WTC11 (cell line): Measurements from ENCODE around the gene EMC8.

Source experiments
- CTCF ChIP-seq: fragments of 200-600 bp; IDR thresholded peaks from 2 replicates; pipeline ENCODE4 v1.8.0; 2022; ENCODE audit warnings: antibody characterized with exemption
- E2F5 ChIP-seq: sonication (generic); formaldehyde crosslinking; IDR thresholded peaks from 2 replicates; pipeline ENCODE4 v1.8.1; 2022; ENCODE audit warnings: mild to moderate bottlenecking, moderate library complexity, missing genetic modification reagents
- EMX1 ChIP-seq: fragments of 250-450 bp; sonication (Bioruptor Pico); IDR thresholded peaks from 2 replicates; pipeline ENCODE4 v1.8.0; 2021; ENCODE audit warnings: mild to moderate bottlenecking
- JUN ChIP-seq: sonication (generic); formaldehyde crosslinking; IDR thresholded peaks from 2 replicates; pipeline ENCODE4 v1.8.0; 2023; ENCODE audit warnings: mild to moderate bottlenecking, missing genetic modification reagents
- MAX ChIP-seq: sonication (generic); formaldehyde crosslinking; IDR thresholded peaks from 2 replicates; pipeline ENCODE4 v1.8.0; 2022; ENCODE audit warnings: mild to moderate bottlenecking, missing genetic modification reagents
- NFYB ChIP-seq: sonication (generic); formaldehyde crosslinking; conservative IDR thresholded peaks from 2 replicates; pipeline ENCODE4 v1.8.0; 2022; ENCODE audit warnings: low read depth, missing genetic modification reagents
- PRDM15 ChIP-seq: sonication (generic); formaldehyde crosslinking; IDR thresholded peaks from 2 replicates; pipeline ENCODE4 v1.8.0; 2022; ENCODE audit warnings: missing genetic modification reagents
- SMAD4 ChIP-seq: sonication (generic); formaldehyde crosslinking; IDR thresholded peaks from 2 replicates; pipeline ENCODE4 v1.8.0; 2022; ENCODE audit warnings: mild to moderate bottlenecking, missing genetic modification reagents
- SP1 ChIP-seq: sonication (generic); formaldehyde crosslinking; conservative IDR thresholded peaks from 2 replicates; pipeline ENCODE4 v1.8.1; 2022; ENCODE audit warnings: missing genetic modification reagents
- ZBTB43 ChIP-seq: sonication (generic); formaldehyde crosslinking; IDR thresholded peaks from 2 replicates; pipeline ENCODE4 v1.8.1; 2023; ENCODE audit warnings: mild to moderate bottlenecking, missing genetic modification reagents
- ZNF416 ChIP-seq: fragments of 250-450 bp; sonication (Bioruptor Pico); IDR thresholded peaks from 2 replicates; pipeline ENCODE4 v1.9.0; 2021; ENCODE audit warnings: mild to moderate bottlenecking, inconsistent platforms

- TF ChIP-seq JUN (CRISPR knock-in tag) (no peak), PRDM15 (no peak), CTCF (no peak), MAX (CRISPR knock-in tag) (no peak), SMAD4 (CRISPR knock-in tag) (no peak), SP1 (CRISPR knock-in tag) (no peak), ZNF416 (CRISPR knock-in tag) (no peak), E2F5 (CRISPR knock-in tag) (no peak), EMX1 (no peak), ZBTB43 (no peak), NFYB (CRISPR knock-in tag) (no peak)
Observed at GRCh38 chr16:85816159-85816558, 16.8 kb upstream of the EMC8 start.
